GM12892 (cell line): ENCODE data around the gene GNAQ.
A peak's percentile ranks its signal among the peaks of the same experiment; 100 is the strongest.

ENCODE experiments used
- DNase-seq: peaks from one replicate; pipeline ENCODE4 v3.0.0; 2011; ENCODE audit not compliant: insufficient read length
- FAIRE-seq: peaks from 2 replicates; lab custom pipeline; 2011; peaks lifted over from hg19 to GRCh38; lab: Jason Lieb, UNC
- POLR2A ChIP-seq: IDR thresholded peaks from 2 replicates; pipeline ENCODE4 v1.6.1; 2011; ENCODE audit warnings: low read depth, low read length, control low read depth
- POLR2AphosphoS5 ChIP-seq: IDR thresholded peaks from 2 replicates; pipeline ENCODE4 v1.6.1; 2011; ENCODE audit warnings: low read depth, low read length, control low read depth
- TAF1 ChIP-seq: IDR thresholded peaks from 2 replicates; pipeline ENCODE4 v1.6.1; 2011; ENCODE audit warnings: low read depth, mild to moderate bottlenecking, control low read depth, low read length, borderline replicate concordance

GNAQ gene

DNA sequence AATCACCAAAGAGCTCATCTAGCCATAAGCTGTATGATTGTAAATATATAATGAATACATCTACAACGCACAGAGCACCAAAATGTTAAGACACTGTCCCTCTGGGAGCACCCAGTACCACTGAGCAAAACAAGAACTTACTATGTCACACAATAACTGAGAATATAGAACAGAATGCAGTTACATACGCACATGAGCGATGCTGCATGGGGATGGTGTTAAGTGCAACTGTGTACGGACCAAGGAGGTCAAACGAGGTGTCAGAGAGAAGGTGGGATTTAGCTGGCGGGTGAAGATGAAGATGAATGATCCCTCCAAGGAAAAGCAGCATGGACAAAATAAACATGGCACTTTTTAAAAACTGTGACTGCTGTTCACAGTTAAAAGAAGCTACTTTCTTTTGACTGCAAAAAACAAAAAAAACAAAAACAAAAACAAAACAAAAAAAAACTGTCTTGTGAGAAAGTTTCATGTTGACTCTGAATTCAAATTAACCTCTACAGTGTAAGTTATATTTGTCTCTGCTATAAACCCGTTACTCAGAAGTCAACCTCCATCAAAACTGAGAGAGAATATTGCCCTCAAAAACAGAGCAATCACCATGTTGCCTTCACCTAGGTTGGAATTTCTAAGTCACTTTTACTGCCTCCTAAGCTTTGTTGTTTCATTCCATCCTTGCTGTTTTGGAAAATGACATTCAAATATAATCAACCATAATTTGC, 213.9 kb downstream of the GNAQ start:
- no peak for TF ChIP-seq TAF1
- DNase-seq (no peak), FAIRE-seq (peak; percentile 44)

DNA sequence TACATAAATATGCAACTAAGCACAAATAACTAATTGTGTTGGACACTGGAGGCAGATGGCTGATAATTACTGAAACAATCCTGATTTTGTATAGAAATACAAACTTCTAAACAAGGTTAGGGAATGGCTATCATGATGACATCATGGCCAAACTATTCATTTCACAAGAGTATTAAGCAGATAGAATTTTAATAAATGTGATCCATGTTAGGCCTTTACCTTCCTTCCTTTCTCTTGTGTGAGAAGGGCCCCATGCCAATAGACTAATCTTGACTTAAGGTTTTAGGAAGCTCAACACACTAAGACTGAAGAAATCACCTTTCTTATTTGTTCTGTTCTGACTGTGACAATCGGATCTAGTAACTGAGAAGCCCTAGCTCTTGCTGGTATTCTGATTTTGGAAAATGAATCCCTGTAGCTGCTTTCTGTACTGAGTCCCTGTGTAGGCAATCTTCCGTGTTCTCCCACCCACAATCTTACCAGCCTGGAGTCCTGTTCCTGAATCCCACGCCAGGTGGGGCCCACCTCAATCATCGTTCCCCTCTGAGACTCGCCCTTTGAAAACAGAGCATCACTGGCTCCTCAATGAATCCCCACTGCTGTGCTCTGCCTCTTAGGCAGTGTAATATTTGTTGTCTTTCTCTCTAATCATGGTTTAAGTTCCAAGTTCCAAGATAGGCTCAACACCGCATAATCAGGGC, 214.8 kb downstream of the GNAQ start:
- DNase-seq (no peak), FAIRE-seq (no peak)
- TF ChIP-seq POLR2AphosphoS5 = no peak

DNA sequence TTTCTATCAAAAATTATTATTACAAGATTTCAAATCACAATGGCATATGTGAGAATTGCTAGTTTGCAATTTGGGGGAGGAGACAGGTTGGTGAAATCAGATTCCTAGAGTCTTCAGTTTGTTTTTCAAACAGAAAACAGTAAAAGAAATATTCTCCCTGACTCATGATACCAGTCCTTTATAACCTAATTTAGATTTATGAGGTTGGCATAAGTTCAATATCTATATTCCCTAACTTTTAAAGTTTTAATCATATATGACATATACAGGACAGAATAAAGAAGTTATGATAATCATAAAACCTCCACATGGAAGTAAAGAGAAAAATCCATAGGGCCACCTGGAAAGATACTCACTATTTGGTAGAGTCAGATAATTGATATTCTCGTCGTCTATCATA, 216.4 kb downstream of the GNAQ start:
- no peak for FAIRE-seq
- no peak for TF ChIP-seq POLR2AphosphoS5
- TF ChIP-seq TAF1 = no peak
- no peak for TF ChIP-seq POLR2A

DNA sequence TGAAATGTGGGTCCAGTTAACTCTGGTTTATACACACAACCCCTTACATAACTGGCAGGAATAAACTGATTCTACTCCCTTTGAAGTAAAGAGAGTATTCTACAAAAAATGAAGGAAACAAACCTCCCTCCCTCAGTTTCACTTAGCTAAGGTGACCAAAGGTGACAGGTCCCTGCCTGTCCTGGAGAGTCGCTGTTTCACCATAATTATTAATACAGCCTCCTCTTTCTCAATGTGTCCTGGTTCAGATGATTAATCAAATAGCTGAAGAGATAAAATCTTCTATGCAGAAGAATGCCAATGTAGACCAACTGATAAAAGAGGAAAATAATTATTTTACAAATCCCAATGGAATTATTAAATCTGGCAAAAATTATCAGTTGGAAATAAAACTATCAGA, 219.8 kb downstream of the GNAQ start:
- FAIRE-seq = no peak
- TF ChIP-seq TAF1 = no peak
- no peak for TF ChIP-seq POLR2A
- TF ChIP-seq POLR2AphosphoS5 = no peak
- DNase-seq = no peak

More for the DNA sequence above, 216.4 kb downstream of the GNAQ start:
- no peak for DNase-seq

DNA sequence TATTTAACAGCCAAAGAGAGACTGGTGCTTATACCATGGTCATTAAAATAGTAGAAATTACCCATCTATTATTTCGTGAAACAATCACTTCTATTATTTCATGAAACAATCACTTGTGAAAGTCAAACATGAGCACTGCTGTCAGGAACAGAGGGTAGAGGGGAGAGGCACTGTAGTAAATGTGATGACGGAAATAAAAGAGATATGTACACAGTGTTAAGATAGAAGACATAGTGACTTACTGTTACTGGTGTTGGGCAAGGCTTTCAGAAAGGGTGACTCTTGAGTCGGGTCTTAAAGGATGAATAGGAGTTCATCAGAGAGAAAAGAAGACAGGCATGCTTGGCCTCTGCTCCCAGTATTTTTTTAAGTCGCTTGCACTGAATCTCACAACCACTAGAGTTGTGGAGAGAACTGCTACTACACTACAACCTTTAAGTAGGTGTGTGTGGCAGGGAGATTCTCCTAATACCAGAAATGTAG, 220.9 kb downstream of the GNAQ start:
- no peak for FAIRE-seq
- DNase-seq = no peak
- TF ChIP-seq POLR2A = no peak
- TF ChIP-seq POLR2AphosphoS5 = no peak
- TF ChIP-seq TAF1 = no peak

DNA sequence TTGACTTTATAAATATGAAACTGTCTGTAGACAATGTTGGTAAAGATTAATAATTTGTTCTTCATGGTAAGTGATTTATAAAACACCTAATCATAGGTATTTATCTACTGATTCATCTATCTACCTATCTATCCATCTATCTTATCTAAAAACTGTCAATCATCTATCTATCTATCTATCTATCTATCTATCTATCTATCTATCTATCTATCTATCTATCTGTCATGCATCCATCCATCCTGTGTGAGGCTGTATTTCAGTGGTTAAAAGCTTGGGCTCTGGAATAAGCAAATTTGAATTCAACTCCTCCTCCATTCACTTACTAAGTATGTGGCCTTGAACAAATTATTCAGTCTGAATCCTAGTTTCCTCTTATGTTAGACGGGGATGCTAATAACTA, 221.6 kb downstream of the GNAQ start:
- TF ChIP-seq POLR2AphosphoS5 = no peak
- no peak for TF ChIP-seq TAF1
- TF ChIP-seq POLR2A = no peak

DNA sequence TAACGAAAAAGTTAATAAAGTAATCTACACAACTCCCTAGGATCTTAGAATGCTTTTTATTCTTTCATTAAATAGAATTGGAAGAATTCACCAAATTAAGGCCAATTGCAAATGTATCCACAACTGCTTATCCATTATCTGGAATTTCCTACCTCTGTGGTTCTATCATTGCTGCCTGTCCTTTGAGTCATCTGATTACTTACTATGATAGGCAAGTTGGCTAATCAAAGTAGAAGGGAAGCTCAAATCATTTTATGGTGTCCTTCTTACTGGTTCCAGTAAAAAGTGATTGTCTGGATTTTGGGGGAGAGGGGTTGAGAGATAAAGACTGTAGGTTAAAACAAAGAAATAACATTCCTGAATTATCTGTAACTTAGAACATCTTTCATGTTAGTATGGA, 222.1 kb downstream of the GNAQ start:
- no peak for FAIRE-seq
- DNase-seq = no peak
- no peak for TF ChIP-seq TAF1
- TF ChIP-seq POLR2AphosphoS5 = no peak
- TF ChIP-seq POLR2A = no peak

More for the DNA sequence above, 221.6 kb downstream of the GNAQ start:
- DNase-seq (no peak), FAIRE-seq (no peak)

DNA sequence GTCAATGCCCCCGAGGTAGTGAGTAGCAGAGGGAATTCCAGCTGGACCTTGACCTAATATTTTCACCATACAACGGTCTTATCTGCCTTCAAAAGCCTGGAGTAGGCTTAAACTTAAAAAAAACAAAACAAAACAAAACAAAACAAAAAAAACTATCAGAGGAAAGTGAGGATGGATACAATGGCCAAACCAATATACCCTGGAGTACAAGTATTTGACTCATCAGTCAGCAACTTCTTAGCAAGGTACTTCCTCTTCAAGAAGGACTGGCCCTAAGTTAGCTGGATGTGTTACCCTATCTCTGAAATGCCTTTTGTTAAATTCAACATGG, 222.9 kb downstream of the GNAQ start:
- no peak for TF ChIP-seq POLR2A
- DNase-seq (no peak), FAIRE-seq (no peak)

DNA sequence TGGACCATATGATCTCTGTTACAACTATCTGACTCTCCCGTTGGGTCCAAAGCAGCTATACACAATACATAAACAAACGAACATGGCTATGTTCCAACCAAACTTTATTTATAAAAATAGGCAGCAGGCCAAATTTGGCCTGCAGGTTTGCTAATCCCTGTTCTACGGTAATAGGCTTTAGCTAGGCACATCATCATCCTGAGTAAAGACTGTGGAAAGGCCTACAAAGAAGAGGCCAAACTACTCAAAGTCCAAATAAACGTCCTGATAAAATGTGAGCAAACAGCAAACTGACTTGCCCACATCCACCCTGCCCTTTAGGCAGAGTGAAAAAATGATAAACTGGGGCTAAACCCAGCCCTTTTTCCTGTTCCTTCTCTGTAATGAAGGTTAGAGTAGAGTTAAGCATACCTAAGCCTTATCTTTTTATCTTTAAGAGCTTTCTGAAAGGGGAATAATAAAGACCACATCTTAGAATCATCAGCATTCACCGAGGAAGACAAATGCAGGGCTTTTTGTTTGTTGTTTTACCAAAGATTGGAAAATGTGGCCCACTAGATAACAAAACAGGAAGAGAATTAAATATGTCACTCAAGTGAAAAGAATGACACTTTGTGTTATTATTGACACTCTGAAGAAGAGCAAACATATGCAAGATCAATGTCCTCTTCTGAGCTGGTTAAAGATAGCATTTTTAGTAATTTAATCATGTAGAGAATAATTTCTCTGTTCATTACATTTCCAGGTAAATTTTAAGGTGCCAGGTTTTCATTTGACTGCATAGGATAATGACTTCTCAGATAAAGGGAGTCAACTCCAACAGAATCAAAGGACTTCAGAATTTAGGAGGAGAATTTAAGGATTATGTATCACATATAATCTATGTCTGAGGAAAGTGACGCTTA, 223.5 kb downstream of the GNAQ start:
- TF ChIP-seq TAF1 = no peak
- TF ChIP-seq POLR2A = no peak
- no peak for TF ChIP-seq POLR2AphosphoS5
- no peak for DNase-seq
- no peak for FAIRE-seq

DNA sequence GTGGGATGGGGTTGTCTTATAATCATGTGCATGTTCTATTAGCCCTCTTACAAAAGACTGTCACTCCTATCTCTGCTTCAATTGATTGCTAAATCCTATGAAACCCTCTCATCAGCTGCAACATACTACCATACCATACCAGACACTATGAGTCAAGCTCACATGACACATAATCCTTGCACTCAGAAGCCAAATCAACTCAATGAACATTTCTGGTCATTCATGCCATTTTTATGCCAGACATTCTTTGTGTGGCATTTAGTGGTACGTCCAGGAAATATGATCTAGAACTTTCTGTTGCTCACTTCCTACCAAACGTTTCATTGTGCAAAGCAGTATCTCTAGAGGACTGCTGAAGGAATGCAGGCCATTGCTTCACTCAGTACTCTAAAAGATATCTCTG, 224.3 kb downstream of the GNAQ start:
- FAIRE-seq = no peak
- DNase-seq = no peak
- TF ChIP-seq TAF1 (no peak), POLR2A (no peak), POLR2AphosphoS5 (no peak)

DNA sequence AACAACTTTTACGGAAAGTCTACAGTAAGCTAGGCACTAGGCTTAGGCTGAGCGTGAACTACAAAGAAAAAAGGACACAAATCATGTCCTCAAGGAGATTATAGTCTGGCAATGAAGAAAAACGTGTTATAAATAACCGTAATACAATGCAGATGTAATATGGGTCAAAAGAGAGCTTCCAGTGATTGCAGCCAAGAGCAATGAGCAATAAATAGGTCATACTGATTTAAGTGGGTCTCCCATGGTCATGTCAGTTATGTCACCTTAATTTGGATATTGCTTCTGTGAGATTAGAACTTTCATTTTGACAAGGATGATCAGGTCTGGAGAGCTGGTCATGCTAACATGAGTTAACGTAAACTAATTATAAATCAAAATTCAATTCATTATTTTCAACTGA, 224.9 kb downstream of the GNAQ start:
- no peak for TF ChIP-seq TAF1
- TF ChIP-seq POLR2A = no peak
- TF ChIP-seq POLR2AphosphoS5 = no peak
- no peak for FAIRE-seq
- DNase-seq = no peak
